ENCODE data around the gene ASB9. TPM values are rescaled to one million over a fixed set of nuclear protein-coding genes. Genes with fewer than 3 reads are reported as not detected.

The ASB9 gene
- 10 to 100 TPM in 6 of 7 donors, 1 to 10 TPM in 1; 6.4 to 23.0 (median 19.5) TPM for total RNA-seq
- 10 to 100 TPM in 1 of 3 donors, 1 to 10 TPM in 2; 5.4 to 16.6 (median 7.0) TPM for polyA plus RNA-seq
- long read RNA-seq, donor 1, partial matches to known transcripts: 0 of 5 reads
- long read RNA-seq, donor 1, other reads (novel, unspliced or antisense): 0 of 5 reads
- long read RNA-seq, donor 2, partial matches to known transcripts: 0 of 3 reads
- long read RNA-seq, donor 2, other reads (novel, unspliced or antisense): 0 of 3 reads

- peak within 1 kb of the TSS in 5 of 8 donors; percentile 48 to 72 (median 67) for H3K27ac ChIP-seq
- TF ChIP-seq CTCF (IDR thresholded peaks at IDR 0.05 in 8 of 11, conservative IDR thresholded peaks at IDR 0.05 in 3 of 11): no peak
- TF ChIP-seq POLR2AphosphoS5 (IDR thresholded peaks at IDR 0.05): peak in 2 of 3 donors; percentile 23 to 48
- peaks cover 0 to 5% (median 0%) of the 10 kb centered on the region in 6 donors for H3K4me1 ChIP-seq
- H3K36me3 ChIP-seq: no peaks in the 10 kb centered on the region
- peaks cover 0 to 4% (median 0%) of the 10 kb centered on the region in 7 donors for H3K27me3 ChIP-seq (replicated peaks in 1 of 7)
- intact Hi-C loops (cut with DNase I; ENCODE audit: low total_unique reads): no loop called here
- 19 to 31% (median 22%) methylated on average over 11 to 15 of the region's 15 CpGs for WGBS, 5 donors
- H3K4me3 ChIP-seq: peak within 1 kb of the TSS in 5 of 8 donors; percentile 3 to 57 (median 17)
- no peak for DNase-seq
- H3K9me3 ChIP-seq: peaks cover 0 to 7% (median 0%) of the 10 kb centered on the region in 8 donors
These were observed at the start of gene ASB9 for GRCh38 chrX:15269618-15270521. TSS of gene ASB9 (minus strand) at chrX:15270083. CDS start at chrX:15269874, 209 bp downstream.

- intact Hi-C loops (cut with DNase I; ENCODE audit: low total_unique reads): no loop called here
- no peak for DNase-seq
- Histone ChIP-seq H3K27ac (no peak overlapping the region), H3K4me1 (no peaks in the 10 kb centered on the region), H3K36me3 (peaks cover 0 to 41% (median 4%) of the 10 kb centered on the region in 6 donors), H3K9me3 (no peaks in the 10 kb centered on the region), H3K27me3 (replicated peaks in 1 of 7) (no peaks in the 10 kb centered on the region), H3K4me3 (no peak overlapping the region)
- 83 to 96% (median 94%) methylated on average over 4 of the region's 4 CpGs for WGBS, 5 donors
- TF ChIP-seq POLR2AphosphoS5 (IDR thresholded peaks at IDR 0.05): no peak
These were observed 49.2 kb upstream of the ASB9 start for GRCh38 chrX:15319075-15319474.

- H3K4me3 ChIP-seq: no peak within 1 kb of the TSS
- 64 to 91% (median 80%) methylated on average over 3 of the region's 3 CpGs for WGBS, 5 donors
- intact Hi-C loops (cut with DNase I; ENCODE audit: low total_unique reads): no loop called here
These were observed 45.6 kb upstream of the ASB9 start, which contains the start of gene ASB11 for GRCh38 chrX:15315509-15315908. TSS of gene ASB11 (minus strand) at chrX:15315640. CDS start at chrX:15315605, 35 bp downstream.

GRCh38 chrX:15314472-15314871 lies 44.6 kb upstream of the ASB9 start:
- no peaks in the 10 kb centered on the region for H3K36me3 ChIP-seq
- no peaks in the 10 kb centered on the region for H3K4me1 ChIP-seq
- no peaks in the 10 kb centered on the region for H3K9me3 ChIP-seq
- H3K27me3 ChIP-seq (replicated peaks in 1 of 7): no peaks in the 10 kb centered on the region
- H3K27ac ChIP-seq: no peak overlapping the region
- TF ChIP-seq POLR2AphosphoS5 (IDR thresholded peaks at IDR 0.05) (no peak), POLR2A (IDR thresholded peaks at IDR 0.05) (no peak), CTCF (IDR thresholded peaks at IDR 0.05 in 8 of 11, conservative IDR thresholded peaks at IDR 0.05 in 3 of 11) (no peak)
- DNase-seq: no peak
- no peak overlapping the region for H3K4me3 ChIP-seq
- 49 to 74% (median 72%) methylated on average over 2 of the region's 2 CpGs for WGBS, 5 donors
- intact Hi-C loops (cut with DNase I; ENCODE audit: low total_unique reads): no loop called here

More at GRCh38 chrX:15315509-15315908, 45.6 kb upstream of the ASB9 start, which contains the start of gene ASB11:
- Histone ChIP-seq H3K27ac (no peak within 1 kb of the TSS), H3K9me3 (no peaks in the 10 kb centered on the region), H3K27me3 (replicated peaks in 1 of 7) (no peaks in the 10 kb centered on the region), H3K4me1 (no peaks in the 10 kb centered on the region), H3K36me3 (peaks cover 0 to 6% (median 1%) of the 10 kb centered on the region in 6 donors)
- DNase-seq: no peak
- TF ChIP-seq CTCF (IDR thresholded peaks at IDR 0.05 in 8 of 11, conservative IDR thresholded peaks at IDR 0.05 in 3 of 11): no peak
- TF ChIP-seq POLR2AphosphoS5 (IDR thresholded peaks at IDR 0.05): no peak
- no peak for TF ChIP-seq POLR2A (IDR thresholded peaks at IDR 0.05)
